ENCODE results near the gene INVS. TPM values are rescaled to one million over a fixed set of nuclear protein-coding genes. Genes with fewer than 3 reads are reported as not detected.

Gene INVS
- total and polyA plus RNA-seq, 2 of the 4 experiments (the other 2 are of a cell fraction) = 9.2 to 33.5 TPM

- H3K36me3 ChIP-seq (ENCODE audit: control insufficient read depth, insufficient read depth, low read length) = no peaks in the 10 kb centered on the region
- intact Hi-C loops (cut with micrococcal nuclease) = no loop called here
- dilution Hi-C loops (cut with HindIII; ENCODE audit: low sequenced_read_pairs, unreplicated experiment) = no loop called here
- no peak overlapping the region for H3K4ac ChIP-seq (ENCODE audit: low read depth, low read length)
- no peaks in the 10 kb centered on the region for H3K9me3 ChIP-seq (ENCODE audit: control insufficient read depth, insufficient read depth, low read length)
- no peak overlapping the region for H4K91ac ChIP-seq (ENCODE audit: insufficient read depth, low read depth, low read length)
- H2BK120ac ChIP-seq (ENCODE audit: low read depth, low read length) = no peak overlapping the region
- no peak for TF ChIP-seq RCOR1 (IDR thresholded peaks at IDR 0.05; ENCODE audit: insufficient replicate concordance, low read length)
- TF ChIP-seq BHLHE40 (IDR thresholded peaks at IDR 0.05; ENCODE audit: low read depth, low read length) = no peak
- TF ChIP-seq USF2 (IDR thresholded peaks at IDR 0.05; ENCODE audit: low read depth, low read length) = no peak
- TF ChIP-seq MAZ (IDR thresholded peaks at IDR 0.05; ENCODE audit: borderline replicate concordance, low read depth, low read length) = no peak
- no peak for TF ChIP-seq MXI1 (IDR thresholded peaks at IDR 0.05; ENCODE audit: borderline replicate concordance, low read depth, low read length)
- no peak for TF ChIP-seq ELK1 (IDR thresholded peaks at IDR 0.05; ENCODE audit: borderline replicate concordance, low read depth, low read length)
- no peak for TF ChIP-seq MAFK (IDR thresholded peaks at IDR 0.05; ENCODE audit: low read depth, low read length)
- no peak for TF ChIP-seq POLR2A (IDR thresholded peaks at IDR 0.05; ENCODE audit: low read depth, low read length)
- TF ChIP-seq NFE2L2 (IDR thresholded peaks at IDR 0.05; ENCODE audit: low read depth, low read length) = no peak
- no peak for TF ChIP-seq RAD21 (IDR thresholded peaks at IDR 0.05; ENCODE audit: low read length)
- TF ChIP-seq CTCF (conservative IDR thresholded peaks at IDR 0.05; ENCODE audit: low read depth, low read length) = no peak
- no peak for TF ChIP-seq FOS (IDR thresholded peaks at IDR 0.05; ENCODE audit: low read depth, low read length)
- TF ChIP-seq CEBPB (IDR thresholded peaks at IDR 0.05; ENCODE audit: low read depth, low read length) = no peak
- no peak for TF ChIP-seq CHD1 (IDR thresholded peaks at IDR 0.05; ENCODE audit: low read depth, low read length)
- TF ChIP-seq SMC3 (IDR thresholded peaks at IDR 0.05; ENCODE audit: low read depth, low read length) = no peak
- TF ChIP-seq RFX5 (IDR thresholded peaks at IDR 0.05; ENCODE audit: low read depth, low read length) = no peak
- H2BK15ac ChIP-seq (ENCODE audit: low read depth, low read length) = no peak overlapping the region
- H2BK5ac ChIP-seq (ENCODE audit: low read depth, low read length, poor library complexity, severe bottlenecking) = no peak overlapping the region
- H2AFZ ChIP-seq (replicated peaks; ENCODE audit: low read length, poor library complexity) = no peak overlapping the region
- DNase-seq (no peak), ATAC-seq (ENCODE audit: low read depth) (no peak; the same call in 1 of the 2 replicates)
- CTCF ChIA-PET = no interaction called here
- POLR2A ChIA-PET (ENCODE audit: unreplicated experiment) = no interaction called here
- no peak overlapping the region; the same call in 1 of the 2 replicates for H3K9ac ChIP-seq (ENCODE audit: low read depth, low read length)
- no peak overlapping the region for H3K4me2 ChIP-seq (ENCODE audit: low read depth, low read length)
- H2AK5ac ChIP-seq (ENCODE audit: low read depth, low read length) = no peak overlapping the region
- H3K27ac ChIP-seq (ENCODE audit: insufficient read depth, low read length) = no peak overlapping the region
- H3K4me1 ChIP-seq (ENCODE audit: control insufficient read depth, insufficient read depth, low read length) = no peaks in the 10 kb centered on the region; the same call in 1 of the 2 replicates
- H3K4me3 ChIP-seq (ENCODE audit: insufficient read depth, low read depth, low read length) = no peak overlapping the region
- H3K14ac ChIP-seq (replicated peaks; ENCODE audit: low read depth, low read length) = no peak overlapping the region
- 33% methylated on average over 1 of the region's 3 CpGs; no CpG with 5 or more reads in 1 of the 2 experiments for WGBS, 2 experiments (ENCODE audit: extremely low coverage in 2 of 2, insufficient read length in 1 of 2)
- H3K27me3 ChIP-seq (ENCODE audit: control insufficient read depth, insufficient read depth, low read length) = no peaks in the 10 kb centered on the region
- H4K5ac ChIP-seq (ENCODE audit: low read depth, low read length) = no peak overlapping the region
- in situ Hi-C loops (cut with MboI; ENCODE audit: low sequenced_read_pairs) = loop anchor here (25.0 kb wide), 2 partner anchors 392 to 942 kb away; partner anchors contain the start of gene NR4A3
- no TSS peak for BruUV-seq (replicated peaks)
- no peaks in the 10 kb centered on the region for H3K9me1 ChIP-seq (ENCODE audit: insufficient read depth, low read length)
- H3K23ac ChIP-seq (ENCODE audit: low read depth, low read length) = no peak overlapping the region
- no peak overlapping the region for H3K56ac ChIP-seq (ENCODE audit: extremely low read depth, insufficient read depth, low read length)
- H3K18ac ChIP-seq (ENCODE audit: low read depth, low read length) = no peak overlapping the region
- no peak overlapping the region for H2BK20ac ChIP-seq (ENCODE audit: low read depth, low read length)
- H4K8ac ChIP-seq (ENCODE audit: low read depth in 2 of 2, low read length in 2 of 2) = no peak overlapping the region
- no peak overlapping the region for H2AK9ac ChIP-seq (replicated peaks; ENCODE audit: low read depth, low read length, poor library complexity)
- no peaks in the 10 kb centered on the region for H4K20me1 ChIP-seq (ENCODE audit: insufficient read depth, low read length)
- 0 out of 4 replicates have a peak, but pooled peaks cover 0 to 8% of the 10 kb centered on the region in 2 experiments for H3K79me1 ChIP-seq (ENCODE audit: low read depth in 1 of 2, low read length in 2 of 2)
These were observed 105.8 kb downstream of the INVS start for GRCh38 chr9:100204796-100205195.
